Measurements from ENCODE around the gene MRRF. TPM values are rescaled to one million over a fixed set of nuclear protein-coding genes. Genes with fewer than 3 reads are reported as not detected.

Gene MRRF
- total RNA-seq, 1 experiment from 2014 or later = 42.3 TPM

- no peak for TF ChIP-seq ZSCAN18 (CRISPR knock-in tag; IDR thresholded peaks at IDR 0.05)
- no peak for TF ChIP-seq OVOL2 (CRISPR knock-in tag; IDR thresholded peaks at IDR 0.05; ENCODE audit: borderline replicate concordance)
- TF ChIP-seq USF2 (CRISPR knock-in tag; IDR thresholded peaks at IDR 0.05) = peak; percentile 6; the same call in 1 of the 2 replicates
- TF ChIP-seq PREB (CRISPR knock-in tag; IDR thresholded peaks at IDR 0.05; ENCODE audit: borderline replicate concordance) = no peak
- TF ChIP-seq GRHL2 (CRISPR knock-in tag; IDR thresholded peaks at IDR 0.05; ENCODE audit: insufficient replicate concordance, severe bottlenecking) = no peak
- no peak for TF ChIP-seq ZNF281 (CRISPR knock-in tag; IDR thresholded peaks at IDR 0.05)
- no peak for TF ChIP-seq ZNF416 (CRISPR knock-in tag; IDR thresholded peaks at IDR 0.05)
- no peak for TF ChIP-seq CREB1 (CRISPR knock-in tag; IDR thresholded peaks at IDR 0.05)
- TF ChIP-seq ATF3 (CRISPR knock-in tag; conservative IDR thresholded peaks at IDR 0.05) = no peak
Measured at GRCh38 chr9:122221183-122221811, 43.4 kb upstream of the MRRF start (continued).

GRCh38 chr9:122222791-122223190, 41.9 kb upstream of the MRRF start:
- DNase-seq (ENCODE audit: low spot score) = no peak
- CTCF ChIA-PET = interaction anchor here (1.6 to 3.0 kb wide), 2 partner anchors 9 to 101 kb away, joined by 4 to 15 read pairs; no protein-coding TSS in a partner anchor

More at GRCh38 chr9:122222791-122223190, 41.9 kb upstream of the MRRF start:
- H3K4me1 Mint-ChIP-seq = peaks cover 67% of the 10 kb centered on the region
- H3K36me3 Mint-ChIP-seq = peaks cover 10% of the 10 kb centered on the region
- no peak for TF ChIP-seq AFF4 (CRISPR knock-in tag; IDR thresholded peaks at IDR 0.05; ENCODE audit: borderline replicate concordance)
- TF ChIP-seq SOX15 (CRISPR knock-in tag; IDR thresholded peaks at IDR 0.05) = no peak
- no peak for TF ChIP-seq TEAD1 (CRISPR knock-in tag; IDR thresholded peaks at IDR 0.05)
- H3K27me3 Mint-ChIP-seq (ENCODE audit: low read depth) = peaks cover 100% of the 10 kb centered on the region
- H3K27ac Mint-ChIP-seq = no peak overlapping the region
- ATAC-seq = no peak
- POLR2A ChIA-PET = no interaction called here
- no peak overlapping the region for H3K4me3 Mint-ChIP-seq
- no peaks in the 10 kb centered on the region for H3K9me3 Mint-ChIP-seq
